Cardiac muscle cell (in vitro differentiated cells and primary cell): ENCODE measurements around the gene HACD2. TPM values are rescaled to one million over a fixed set of nuclear protein-coding genes. Genes with fewer than 3 reads are reported as not detected.

Source experiments
- DNase-seq, 2 donors: peaks; one replicate each; pipeline versions ENCODE4 v3.0.0 to v3.0.0-alpha.2; 2010 to 2017; ENCODE audit warnings: low read depth in 1 of 2, low spot score in 1 of 2
- H3K27ac ChIP-seq: fragments of 200-600 bp; sonication (generic); 2 replicates; pipeline ENCODE4 v1.5.1; 2016
- H3K27me3 ChIP-seq: fragments of 200-600 bp; sonication (generic); 2 replicates; pipeline ENCODE4 v1.6.0; 2016; ENCODE audit warnings: control low read depth
- H3K36me3 ChIP-seq: fragments of 200-600 bp; sonication (generic); 2 replicates; pipeline ENCODE4 v1.5.1; 2016; ENCODE audit warnings: control low read depth
- H3K4me1 ChIP-seq: fragments of 200-600 bp; sonication (generic); 2 replicates; pipeline ENCODE4 v1.8.1; 2017; ENCODE audit warnings: low read depth, mild to moderate bottlenecking, mixed run types
- H3K4me3 ChIP-seq: fragments of 200-600 bp; sonication (generic); 2 replicates; pipeline ENCODE4 v1.5.1; 2016; ENCODE audit warnings: mild to moderate bottlenecking
- H3K9me3 ChIP-seq: fragments of 200-600 bp; sonication (generic); 2 replicates; pipeline ENCODE4 v1.5.1; 2017; ENCODE audit warnings: low read depth, mild to moderate bottlenecking, control low read depth
- polyA plus RNA-seq: library from polyadenylated mRNA; unstranded; fragments of >200 nt; fragmentation: Nextera tagmentation; extraction: Ambion mirVana; gene quantifications from 2 replicates; pipeline ENCODE4 v1.2.1, GENCODE V29; 2016
- total RNA-seq: library from RNA; depleted of rRNA; stranded (reverse); fragments of >200 nt; gene quantifications from 2 replicates; pipeline ENCODE4 v1.2.3, GENCODE V29; 2016
- TF ChIP-seq, protein P1 (sequence below): IDR thresholded peaks from 2 replicates; pipeline ENCODE4 v1.5.1; 2012; ENCODE audit warnings: low read depth, mild to moderate bottlenecking, low read length

Gene HACD2
- total and polyA plus RNA-seq, 2 experiments from 2014 or later = 9.1 to 13.6 TPM

DNA sequence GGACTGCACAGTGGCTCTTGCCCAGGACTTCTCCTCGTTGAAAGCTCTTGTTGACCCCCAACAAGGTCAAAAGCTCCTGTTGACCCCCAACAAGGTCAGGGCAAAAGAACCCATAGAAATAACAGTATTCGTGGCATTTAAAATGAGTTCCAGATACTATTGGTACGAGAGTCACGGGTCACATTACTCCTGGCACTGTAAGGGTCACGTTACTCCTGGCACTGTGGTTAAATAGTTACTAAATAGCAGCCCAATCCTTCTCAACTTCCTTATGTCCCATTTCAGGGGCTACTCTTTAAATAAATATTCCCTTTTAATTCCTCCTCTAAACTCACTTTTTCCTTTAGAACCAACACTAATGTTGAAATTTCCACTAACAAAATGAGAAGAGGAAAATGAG is 117.8 kb downstream of the HACD2 start:
- DNase-seq = no peak
- TF ChIP-seq, protein P1, sequence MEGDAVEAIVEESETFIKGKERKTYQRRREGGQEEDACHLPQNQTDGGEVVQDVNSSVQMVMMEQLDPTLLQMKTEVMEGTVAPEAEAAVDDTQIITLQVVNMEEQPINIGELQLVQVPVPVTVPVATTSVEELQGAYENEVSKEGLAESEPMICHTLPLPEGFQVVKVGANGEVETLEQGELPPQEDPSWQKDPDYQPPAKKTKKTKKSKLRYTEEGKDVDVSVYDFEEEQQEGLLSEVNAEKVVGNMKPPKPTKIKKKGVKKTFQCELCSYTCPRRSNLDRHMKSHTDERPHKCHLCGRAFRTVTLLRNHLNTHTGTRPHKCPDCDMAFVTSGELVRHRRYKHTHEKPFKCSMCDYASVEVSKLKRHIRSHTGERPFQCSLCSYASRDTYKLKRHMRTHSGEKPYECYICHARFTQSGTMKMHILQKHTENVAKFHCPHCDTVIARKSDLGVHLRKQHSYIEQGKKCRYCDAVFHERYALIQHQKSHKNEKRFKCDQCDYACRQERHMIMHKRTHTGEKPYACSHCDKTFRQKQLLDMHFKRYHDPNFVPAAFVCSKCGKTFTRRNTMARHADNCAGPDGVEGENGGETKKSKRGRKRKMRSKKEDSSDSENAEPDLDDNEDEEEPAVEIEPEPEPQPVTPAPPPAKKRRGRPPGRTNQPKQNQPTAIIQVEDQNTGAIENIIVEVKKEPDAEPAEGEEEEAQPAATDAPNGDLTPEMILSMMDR = no peak
- Histone ChIP-seq H3K9me3 (no peaks in the 10 kb centered on the region), H3K36me3 (no peaks in the 10 kb centered on the region), H3K27me3 (peaks cover 5% of the 10 kb centered on the region), H3K4me3 (no peak overlapping the region), H3K4me1 (peaks cover 3% of the 10 kb centered on the region), H3K27ac (no peak overlapping the region)

DNA sequence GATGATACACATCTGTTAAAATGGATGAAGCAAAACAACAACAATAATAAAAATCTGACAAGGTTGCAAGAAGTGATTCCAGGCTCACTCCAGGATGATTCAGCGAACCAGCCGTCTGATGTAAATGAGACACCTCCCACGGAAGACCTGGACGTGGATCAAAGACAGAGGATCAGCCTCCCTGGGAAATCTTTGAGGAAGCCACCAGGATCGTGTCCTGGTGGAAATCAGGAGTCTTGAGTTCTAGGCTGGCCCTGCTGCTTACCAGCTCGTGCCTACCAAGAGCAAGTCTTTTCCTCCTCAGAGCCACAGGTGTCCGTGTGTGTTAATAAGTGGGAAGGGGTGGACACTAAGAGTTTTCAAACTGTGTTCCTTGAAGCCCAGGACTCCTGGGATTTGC is 120.6 kb downstream of the HACD2 start:
- Histone ChIP-seq H3K27ac (no peak overlapping the region), H3K27me3 (peaks cover 5% of the 10 kb centered on the region), H3K4me3 (no peak overlapping the region), H3K9me3 (no peaks in the 10 kb centered on the region), H3K4me1 (peaks cover 3% of the 10 kb centered on the region), H3K36me3 (no peaks in the 10 kb centered on the region)
- no peak for DNase-seq
- TF ChIP-seq, protein P1 = no peak

DNA sequence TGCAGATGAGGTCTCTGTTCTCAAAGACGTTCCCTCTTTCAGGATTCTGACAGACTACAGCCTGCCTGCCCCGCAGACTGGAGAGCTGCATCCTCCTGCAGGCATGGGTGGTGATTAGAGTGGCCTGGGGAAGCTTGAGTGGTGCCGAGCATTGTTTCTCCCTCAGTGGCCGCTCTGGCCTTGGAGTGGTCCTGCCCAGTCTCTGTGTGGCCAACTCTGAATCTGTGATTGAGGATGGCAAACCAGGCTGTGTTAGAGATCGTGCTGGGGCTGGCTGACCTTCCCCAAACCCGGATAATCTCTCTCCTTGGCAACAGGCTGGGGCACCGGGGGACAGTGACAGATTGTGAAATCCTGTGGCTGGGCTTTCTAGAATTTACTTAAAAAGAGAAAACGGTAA is 125.0 kb downstream of the HACD2 start:
- H3K27ac ChIP-seq = no peak overlapping the region
- TF ChIP-seq, protein P1 = no peak
- H3K36me3 ChIP-seq = no peaks in the 10 kb centered on the region
- H3K27me3 ChIP-seq = peaks cover 5% of the 10 kb centered on the region
- no peaks in the 10 kb centered on the region for H3K4me1 ChIP-seq
- H3K4me3 ChIP-seq = no peak overlapping the region
- no peak for DNase-seq
- no peaks in the 10 kb centered on the region for H3K9me3 ChIP-seq

DNA sequence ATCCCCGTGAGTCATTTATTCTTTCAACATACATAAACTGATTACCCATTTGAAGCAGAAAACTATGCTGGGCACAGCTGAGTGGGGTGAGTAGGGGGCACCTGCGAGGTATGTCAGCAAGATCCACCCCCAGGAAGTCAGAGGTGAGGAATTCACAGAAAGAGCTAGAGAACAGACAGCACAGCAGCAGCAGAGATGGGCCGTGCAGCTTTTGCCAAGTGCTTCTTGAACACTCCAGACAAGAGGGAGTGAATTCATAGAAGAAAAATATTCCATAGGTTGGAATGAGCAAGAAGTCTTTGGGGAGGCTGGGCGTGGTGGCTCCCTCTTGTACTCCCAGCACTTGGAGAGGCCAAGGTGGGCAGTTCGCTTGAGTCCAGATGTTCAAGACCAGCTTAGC is 126.6 kb downstream of the HACD2 start:
- Histone ChIP-seq H3K27me3 (peaks cover 5% of the 10 kb centered on the region), H3K4me1 (no peaks in the 10 kb centered on the region), H3K9me3 (no peaks in the 10 kb centered on the region), H3K4me3 (no peak overlapping the region), H3K36me3 (no peaks in the 10 kb centered on the region), H3K27ac (no peak overlapping the region)
- no peak for DNase-seq
- TF ChIP-seq, protein P1 = no peak

DNA sequence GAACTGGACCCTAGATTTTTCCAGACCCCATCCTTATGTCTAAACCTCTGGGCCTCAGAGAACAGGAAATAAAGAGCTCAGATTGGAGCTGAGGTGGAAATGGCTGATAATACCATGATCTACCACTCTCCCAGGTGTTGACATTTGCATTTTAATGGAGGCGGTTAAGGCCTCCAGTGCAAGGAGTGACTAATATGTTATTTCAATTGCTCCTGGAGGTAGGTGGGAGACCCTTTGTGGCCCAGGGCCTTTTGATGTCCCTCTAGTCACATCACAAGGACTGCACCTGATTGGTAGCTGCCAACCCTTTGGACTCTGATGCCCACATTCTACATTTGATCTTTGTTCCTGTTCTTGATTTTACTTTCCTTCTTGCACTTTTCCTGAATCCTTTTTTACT is 127.0 kb downstream of the HACD2 start:
- DNase-seq = no peak
- Histone ChIP-seq H3K4me3 (no peak overlapping the region), H3K36me3 (no peaks in the 10 kb centered on the region), H3K4me1 (no peaks in the 10 kb centered on the region), H3K9me3 (no peaks in the 10 kb centered on the region), H3K27ac (no peak overlapping the region), H3K27me3 (peaks cover 1% of the 10 kb centered on the region)
- TF ChIP-seq, protein P1 = no peak

DNA sequence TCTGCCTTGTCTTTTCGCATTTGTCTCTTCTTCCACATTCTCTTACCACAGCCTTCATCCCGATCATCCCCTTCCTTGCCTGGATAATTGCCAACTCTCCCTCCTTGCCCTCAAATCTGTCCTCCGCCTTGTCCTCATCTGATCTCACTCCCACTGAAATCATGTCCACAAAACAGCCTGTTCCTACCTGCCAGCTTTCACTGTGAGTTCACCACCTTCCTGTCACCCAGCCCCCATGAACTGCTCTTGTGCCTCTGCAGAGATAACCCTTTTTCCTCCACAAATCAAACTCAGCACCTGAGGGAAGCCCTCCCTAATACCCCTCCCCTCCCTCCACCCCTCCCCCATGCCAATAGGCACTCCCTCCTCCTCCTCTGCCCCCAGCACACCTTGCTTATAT is 131.2 kb downstream of the HACD2 start:
- Histone ChIP-seq H3K27me3 (peaks cover 10% of the 10 kb centered on the region), H3K9me3 (no peaks in the 10 kb centered on the region), H3K4me3 (no peak overlapping the region), H3K36me3 (no peaks in the 10 kb centered on the region), H3K4me1 (no peaks in the 10 kb centered on the region), H3K27ac (no peak overlapping the region)
- TF ChIP-seq, protein P1 = no peak
- DNase-seq = no peak
